ENCODE results near the gene ZNF836.
A peak's percentile ranks its signal among the peaks of the same experiment; 100 is the strongest.

The ZNF836 gene

DNA sequence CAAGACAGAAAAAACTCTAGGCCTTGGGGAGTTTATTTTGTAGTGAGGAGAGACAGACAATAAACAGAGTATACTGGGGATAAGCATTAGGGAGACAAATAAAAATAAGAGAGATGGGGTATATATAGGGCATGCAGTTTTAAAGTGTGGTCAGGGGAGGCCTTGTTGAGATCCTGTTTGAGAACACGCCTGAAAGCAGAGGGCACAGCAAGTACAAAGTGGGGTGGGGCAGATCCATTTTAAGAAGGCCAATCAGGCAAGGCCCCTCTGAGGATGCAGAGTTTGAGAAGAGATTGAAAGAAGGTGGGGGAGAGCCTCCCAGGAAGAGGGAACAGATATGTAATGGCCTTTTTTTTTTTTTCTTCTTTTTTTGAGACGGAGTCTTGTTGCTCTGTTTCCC is 20.5 kb upstream of the ZNF836 start:
- DNase-seq (ENCODE audit: low read depth in 1 of 2, low spot score in 1 of 2), result no peak
- Histone ChIP-seq H3K4me3 (replicated peaks; ENCODE audit: insufficient read depth, low read length) (no peak overlapping the region), H3K27ac (replicated peaks) (no peak overlapping the region), H3K27me3 (ENCODE audit: insufficient read depth, poor library complexity, severe bottlenecking) (no peaks in the 10 kb centered on the region)
- TF ChIP-seq SPI1 (IDR thresholded peaks at IDR 0.05; ENCODE audit: borderline replicate concordance, low read depth), result no peak
- no peak for TF ChIP-seq REST (IDR thresholded peaks at IDR 0.05; ENCODE audit: insufficient replicate concordance, low read depth)
- TF ChIP-seq CTCF (IDR thresholded peaks at IDR 0.05; ENCODE audit: insufficient read depth, low read length), result no peak
- TF ChIP-seq GABPA (IDR thresholded peaks at IDR 0.05; ENCODE audit: low read depth), result no peak
- no peak for TF ChIP-seq POLR2AphosphoS5 (IDR thresholded peaks at IDR 0.05; ENCODE audit: low read depth)

DNA sequence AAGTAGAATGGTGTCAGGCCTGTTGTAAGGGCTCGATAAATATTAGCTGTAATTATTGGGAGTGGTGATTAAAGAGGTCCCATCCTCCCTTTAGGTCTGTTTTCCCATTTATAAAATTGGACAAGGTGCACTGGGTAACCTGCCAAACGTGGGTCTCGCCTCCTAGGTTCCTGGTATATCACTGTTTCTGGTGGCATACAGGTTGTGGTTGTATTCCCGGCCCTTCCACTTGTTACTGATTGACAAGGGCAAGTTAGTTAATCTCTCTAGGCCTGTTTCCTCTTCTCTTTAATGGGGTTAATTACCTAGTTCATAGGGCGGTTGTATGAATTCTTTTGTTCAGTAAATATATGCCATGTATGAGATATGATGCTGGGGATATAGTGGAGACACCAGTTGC is 20.0 kb upstream of the ZNF836 start:
- peak overlapping the region; percentile 80 for H3K4me3 ChIP-seq (replicated peaks; ENCODE audit: insufficient read depth, low read length)
- H3K27ac ChIP-seq (replicated peaks), result no peak overlapping the region; the same call in 1 of the 2 replicates
- no peak for DNase-seq (ENCODE audit: low read depth in 1 of 2, low spot score in 1 of 2)
- H3K27me3 ChIP-seq (ENCODE audit: insufficient read depth, poor library complexity, severe bottlenecking), result no peaks in the 10 kb centered on the region
- TF ChIP-seq CTCF (IDR thresholded peaks at IDR 0.05; ENCODE audit: insufficient read depth, low read length) (no peak), GABPA (IDR thresholded peaks at IDR 0.05; ENCODE audit: low read depth) (no peak), SPI1 (IDR thresholded peaks at IDR 0.05; ENCODE audit: borderline replicate concordance, low read depth) (no peak), REST (IDR thresholded peaks at IDR 0.05; ENCODE audit: insufficient replicate concordance, low read depth) (no peak), POLR2AphosphoS5 (IDR thresholded peaks at IDR 0.05; ENCODE audit: low read depth) (no peak)

DNA sequence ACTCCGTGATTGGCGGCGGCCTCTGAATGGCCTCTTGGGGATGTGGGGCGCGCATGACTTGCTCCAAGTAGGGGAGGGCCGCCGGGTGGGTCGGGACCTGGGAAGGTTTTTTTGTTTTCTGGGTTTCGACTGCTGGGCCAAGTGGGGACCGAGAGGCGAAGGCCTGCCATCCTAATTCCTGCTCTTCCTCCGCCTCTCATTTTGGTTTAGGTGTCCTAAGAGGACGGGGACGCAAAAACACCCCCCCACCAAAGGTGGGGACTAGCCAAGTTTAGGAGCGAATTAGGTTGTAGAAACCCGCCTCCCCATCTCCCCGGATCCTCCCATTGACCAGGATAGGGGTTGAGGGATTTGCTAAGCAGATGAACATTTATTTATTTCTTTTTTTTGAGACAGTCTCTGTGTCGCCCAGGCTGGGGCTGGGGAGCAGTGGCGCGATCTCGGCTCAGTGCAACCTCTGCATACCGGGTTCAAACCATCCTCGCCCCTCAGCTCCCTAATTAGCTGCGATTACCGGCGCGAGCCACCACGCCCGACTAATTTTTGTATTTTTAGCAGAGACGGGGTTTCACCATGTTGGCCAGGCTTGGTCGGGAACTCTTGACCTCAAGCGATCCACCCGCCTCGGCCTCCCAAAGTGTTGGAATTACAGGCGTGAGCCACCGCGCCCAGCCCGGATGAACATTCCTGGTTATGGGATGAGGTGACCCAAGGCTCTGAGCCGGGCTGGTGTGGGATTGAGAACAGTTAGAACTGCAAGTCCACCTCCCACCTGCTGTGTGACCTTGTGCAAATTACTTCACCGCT is 19.3 kb upstream of the ZNF836 start:
- H3K27me3 ChIP-seq (ENCODE audit: insufficient read depth, poor library complexity, severe bottlenecking), result no peaks in the 10 kb centered on the region
- H3K4me3 ChIP-seq (replicated peaks; ENCODE audit: insufficient read depth, low read length), result peak overlapping the region; percentile 80
- no peak for TF ChIP-seq SPI1 (IDR thresholded peaks at IDR 0.05; ENCODE audit: borderline replicate concordance, low read depth)
- TF ChIP-seq REST (IDR thresholded peaks at IDR 0.05; ENCODE audit: insufficient replicate concordance, low read depth), result no peak
- no peak for TF ChIP-seq GABPA (IDR thresholded peaks at IDR 0.05; ENCODE audit: low read depth)
- TF ChIP-seq CTCF (IDR thresholded peaks at IDR 0.05; ENCODE audit: insufficient read depth, low read length), result no peak
- peak overlapping the region; percentile 99 for H3K27ac ChIP-seq (replicated peaks)
- peak in 1 of 2 experiments; percentile 23 for DNase-seq (ENCODE audit: low read depth in 1 of 2, low spot score in 1 of 2)
